Measurements from ENCODE around the gene FRMPD4. TPM values are rescaled to one million over a fixed set of nuclear protein-coding genes. Genes with fewer than 3 reads are reported as not detected.
"Not testable (repeated sequence)": the region's sequence is repeated elsewhere in the genome, so short reads cannot be mapped to it uniquely, and the experiment has no call there.

FRMPD4 gene
- total and polyA plus RNA-seq, 2 of the 13 experiments (the other 11 are each of a cell fraction or from before 2014, with no cell fraction given), result not detected

GRCh38 chrX:12164180-12164579 lies 25.9 kb downstream of the FRMPD4 start:
- POLR2A ChIA-PET; ATAC-seq; CTCF ChIA-PET (ENCODE audit: low intra/inter-chr PET ratio, low total read pairs); BruUV-seq (replicated peaks); H3K9me3 ChIP-seq (ENCODE audit: low read length); H3K27me3 ChIP-seq (ENCODE audit: control insufficient read depth in 1 of 2, insufficient read depth in 2 of 2, low read length in 2 of 2); H4K20me1 ChIP-seq (ENCODE audit: insufficient read depth, low read length); H3K4me3 ChIP-seq (replicated peaks in 1 of 3; ENCODE audit: insufficient read depth in 1 of 3, low read depth in 2 of 3, low read length in 3 of 3); in situ Hi-C loops (cut with HindIII; ENCODE audit: extremely low pct_ligation_motif_present, low pct_unique_long_range_greater_than_20kb); FAIRE-seq; H3K9ac ChIP-seq (ENCODE audit: insufficient read depth, low read depth, low read length); H3K79me2 ChIP-seq (ENCODE audit: insufficient read depth, low read length); H2AFZ ChIP-seq (ENCODE audit: low read length); DNase-seq (ENCODE audit: low spot score); H3K36me3 ChIP-seq (replicated peaks in 1 of 2; ENCODE audit: control insufficient read depth in 1 of 2, insufficient read depth in 2 of 2, low read length in 2 of 2); intact Hi-C loops (cut with micrococcal nuclease; ENCODE audit: unreplicated experiment); H3K4me1 ChIP-seq (ENCODE audit: insufficient read depth, low read length); H3K27ac ChIP-seq (ENCODE audit: extremely low read length, insufficient read depth, low read length); H3K4me2 ChIP-seq (ENCODE audit: low read depth, low read length): not testable (repeated sequence)
- 39% methylated on average over 3 of the region's 3 CpGs for WGBS (ENCODE audit: low lambda C conversion rate)

DNA sequence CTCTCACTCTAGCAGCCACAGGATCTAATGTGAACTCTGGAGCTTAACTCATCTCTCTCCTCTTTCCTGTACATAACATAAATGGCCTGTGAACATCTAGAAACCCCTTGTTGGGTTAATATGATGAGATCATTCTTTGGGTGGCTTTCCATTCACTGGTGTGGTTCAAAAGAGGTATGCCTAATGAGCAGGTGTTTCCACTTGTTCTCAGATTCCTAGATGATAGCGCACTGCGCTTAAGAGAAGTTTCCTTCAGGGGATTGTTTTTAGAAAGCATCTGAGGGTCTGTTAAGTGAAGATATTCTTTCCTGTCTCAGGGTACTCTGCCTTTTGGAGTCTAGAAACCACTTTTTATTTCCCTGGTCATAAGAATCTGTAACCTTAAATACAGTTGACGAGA lies 32.5 kb downstream of the FRMPD4 start:
- no peak for ATAC-seq
- POLR2A ChIA-PET, result no interaction called here
- H3K27ac ChIP-seq (ENCODE audit: extremely low read length, insufficient read depth, low read length), result no peak overlapping the region
- H3K4me1 ChIP-seq (ENCODE audit: insufficient read depth, low read length), result no peaks in the 10 kb centered on the region
- FAIRE-seq, result no peak
- no peak overlapping the region for H3K4me2 ChIP-seq (ENCODE audit: low read depth, low read length)
- H3K79me2 ChIP-seq (ENCODE audit: insufficient read depth, low read length), result no peaks in the 10 kb centered on the region
- H2AFZ ChIP-seq (ENCODE audit: low read length), result no peak overlapping the region
- DNase-seq (ENCODE audit: low spot score), result no peak
- no peaks in the 10 kb centered on the region for H3K27me3 ChIP-seq (ENCODE audit: control insufficient read depth in 1 of 2, insufficient read depth in 2 of 2, low read length in 2 of 2)
- H4K20me1 ChIP-seq (ENCODE audit: insufficient read depth, low read length), result no peaks in the 10 kb centered on the region
- no peak overlapping the region for H3K9ac ChIP-seq (ENCODE audit: insufficient read depth, low read depth, low read length)
- intact Hi-C loops (cut with micrococcal nuclease; ENCODE audit: unreplicated experiment) (no loop called here), in situ Hi-C loops (cut with HindIII; ENCODE audit: extremely low pct_ligation_motif_present, low pct_unique_long_range_greater_than_20kb) (no loop called here)
- CTCF ChIA-PET (ENCODE audit: low intra/inter-chr PET ratio, low total read pairs), result no interaction called here
- H3K36me3 ChIP-seq (replicated peaks in 1 of 2; ENCODE audit: control insufficient read depth in 1 of 2, insufficient read depth in 2 of 2, low read length in 2 of 2), result no peaks in the 10 kb centered on the region
- no peak overlapping the region for H3K4me3 ChIP-seq (replicated peaks in 1 of 3; ENCODE audit: insufficient read depth in 1 of 3, low read depth in 2 of 3, low read length in 3 of 3)
- no peaks in the 10 kb centered on the region for H3K9me3 ChIP-seq (ENCODE audit: low read length)
- BruUV-seq (replicated peaks), result no TSS peak
- 93% methylated on average over 2 of the region's 3 CpGs for WGBS (ENCODE audit: low lambda C conversion rate)
- TF ChIP-seq, protein P1, sequence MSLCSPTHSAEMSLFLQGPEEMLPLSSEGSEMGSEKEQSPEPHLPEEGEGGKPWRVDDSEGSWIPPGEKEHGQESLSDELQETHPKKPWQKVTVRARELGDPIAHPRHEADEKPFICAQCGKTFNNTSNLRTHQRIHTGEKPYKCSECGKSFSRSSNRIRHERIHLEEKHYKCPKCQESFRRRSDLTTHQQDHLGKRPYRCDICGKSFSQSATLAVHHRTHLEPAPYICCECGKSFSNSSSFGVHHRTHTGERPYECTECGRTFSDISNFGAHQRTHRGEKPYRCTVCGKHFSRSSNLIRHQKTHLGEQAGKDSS (CRISPR knock-in tag; IDR thresholded peaks at IDR 0.05; ENCODE audit: borderline replicate concordance, low read depth), result no peak
- TF ChIP-seq ZNF839 (CRISPR knock-in tag; IDR thresholded peaks at IDR 0.05; ENCODE audit: borderline replicate concordance) (no peak), RCOR2 (CRISPR knock-in tag; IDR thresholded peaks at IDR 0.05) (no peak), ZNF503 (CRISPR knock-in tag; IDR thresholded peaks at IDR 0.05) (no peak), ZNF713 (CRISPR knock-in tag; IDR thresholded peaks at IDR 0.05) (no peak), ZNF234 (CRISPR knock-in tag; conservative IDR thresholded peaks at IDR 0.05) (no peak)
- TF ChIP-seq, protein P2, sequence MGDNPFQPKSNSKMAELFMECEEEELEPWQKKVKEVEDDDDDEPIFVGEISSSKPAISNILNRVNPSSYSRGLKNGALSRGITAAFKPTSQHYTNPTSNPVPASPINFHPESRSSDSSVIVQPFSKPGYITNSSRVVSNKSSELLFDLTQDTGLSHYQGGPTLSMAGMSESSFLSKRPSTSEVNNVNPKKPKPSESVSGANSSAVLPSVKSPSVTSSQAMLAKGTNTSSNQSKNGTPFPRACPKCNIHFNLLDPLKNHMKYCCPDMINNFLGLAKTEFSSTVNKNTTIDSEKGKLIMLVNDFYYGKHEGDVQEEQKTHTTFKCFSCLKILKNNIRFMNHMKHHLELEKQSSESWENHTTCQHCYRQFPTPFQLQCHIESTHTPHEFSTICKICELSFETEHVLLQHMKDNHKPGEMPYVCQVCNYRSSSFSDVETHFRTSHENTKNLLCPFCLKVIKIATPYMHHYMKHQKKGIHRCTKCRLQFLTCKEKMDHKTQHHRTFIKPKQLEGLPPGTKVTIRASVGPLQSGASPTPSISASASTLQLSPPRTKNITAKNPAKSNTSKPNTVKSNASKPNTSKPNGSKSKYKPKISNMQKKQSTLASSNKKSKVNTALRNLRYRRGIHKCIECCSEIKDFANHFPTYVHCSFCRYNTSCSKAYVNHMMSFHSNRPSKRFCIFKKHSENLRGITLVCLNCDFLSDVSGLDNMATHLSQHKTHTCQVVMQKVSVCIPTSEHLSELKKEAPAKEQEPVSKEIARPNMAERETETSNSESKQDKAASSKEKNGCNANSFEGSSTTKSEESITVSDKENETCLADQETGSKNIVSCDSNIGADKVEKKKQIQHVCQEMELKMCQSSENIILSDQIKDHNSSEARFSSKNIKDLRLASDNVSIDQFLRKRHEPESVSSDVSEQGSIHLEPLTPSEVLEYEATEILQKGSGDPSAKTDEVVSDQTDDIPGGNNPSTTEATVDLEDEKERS (CRISPR knock-in tag; IDR thresholded peaks at IDR 0.05), result no peak
- TF ChIP-seq, protein P3, sequence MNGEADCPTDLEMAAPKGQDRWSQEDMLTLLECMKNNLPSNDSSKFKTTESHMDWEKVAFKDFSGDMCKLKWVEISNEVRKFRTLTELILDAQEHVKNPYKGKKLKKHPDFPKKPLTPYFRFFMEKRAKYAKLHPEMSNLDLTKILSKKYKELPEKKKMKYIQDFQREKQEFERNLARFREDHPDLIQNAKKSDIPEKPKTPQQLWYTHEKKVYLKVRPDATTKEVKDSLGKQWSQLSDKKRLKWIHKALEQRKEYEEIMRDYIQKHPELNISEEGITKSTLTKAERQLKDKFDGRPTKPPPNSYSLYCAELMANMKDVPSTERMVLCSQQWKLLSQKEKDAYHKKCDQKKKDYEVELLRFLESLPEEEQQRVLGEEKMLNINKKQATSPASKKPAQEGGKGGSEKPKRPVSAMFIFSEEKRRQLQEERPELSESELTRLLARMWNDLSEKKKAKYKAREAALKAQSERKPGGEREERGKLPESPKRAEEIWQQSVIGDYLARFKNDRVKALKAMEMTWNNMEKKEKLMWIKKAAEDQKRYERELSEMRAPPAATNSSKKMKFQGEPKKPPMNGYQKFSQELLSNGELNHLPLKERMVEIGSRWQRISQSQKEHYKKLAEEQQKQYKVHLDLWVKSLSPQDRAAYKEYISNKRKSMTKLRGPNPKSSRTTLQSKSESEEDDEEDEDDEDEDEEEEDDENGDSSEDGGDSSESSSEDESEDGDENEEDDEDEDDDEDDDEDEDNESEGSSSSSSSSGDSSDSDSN (CRISPR knock-in tag; IDR thresholded peaks at IDR 0.05), result no peak

Data from HepG2 (cell line).